ENCODE results near the gene IQCE.
"Not testable (repeated sequence)": the region's sequence is repeated elsewhere in the genome, so short reads cannot be mapped to it uniquely, and the experiment has no call there.

The IQCE gene

DNA sequence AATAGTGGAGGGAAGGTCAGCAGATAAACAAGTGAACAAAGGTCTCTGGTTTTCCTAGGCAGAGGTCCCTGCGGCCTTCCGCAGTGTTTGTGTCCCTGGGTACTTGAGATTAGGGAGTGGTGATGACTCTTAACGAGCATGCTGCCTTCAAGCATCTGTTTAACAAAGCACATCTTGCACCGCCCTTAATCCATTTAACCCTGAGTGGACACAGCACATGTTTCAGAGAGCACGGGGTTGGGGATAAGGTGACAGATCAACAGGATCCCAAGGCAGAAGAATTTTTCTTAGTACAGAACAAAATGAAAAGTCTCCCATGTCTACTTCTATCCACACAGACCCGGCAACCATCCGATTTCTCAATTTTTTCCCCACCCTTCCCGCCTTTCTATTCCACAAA, 25.2 kb upstream of the IQCE start:
- DNase-seq = not testable (repeated sequence)

DNA sequence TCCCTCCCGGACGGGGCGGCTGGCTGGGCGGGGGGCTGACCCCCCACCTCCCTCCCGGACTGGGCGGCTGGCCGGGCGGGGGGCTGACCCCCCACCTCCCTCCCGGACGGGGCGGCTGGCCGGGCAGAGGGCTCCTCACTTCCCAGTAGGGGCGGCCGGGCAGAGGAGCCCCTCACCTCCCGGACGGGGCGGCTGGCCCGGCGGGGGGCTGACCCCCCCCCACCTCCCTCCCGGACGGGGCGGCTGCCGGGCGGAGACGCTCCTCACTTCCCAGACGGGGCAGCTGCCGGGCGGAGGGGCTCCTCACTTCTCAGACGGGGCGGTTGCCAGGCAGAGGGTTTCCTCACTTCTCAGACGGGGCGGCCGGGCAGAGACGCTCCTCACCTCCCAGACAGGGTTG, 24.6 kb upstream of the IQCE start:
- DNase-seq = not testable (repeated sequence)

DNA sequence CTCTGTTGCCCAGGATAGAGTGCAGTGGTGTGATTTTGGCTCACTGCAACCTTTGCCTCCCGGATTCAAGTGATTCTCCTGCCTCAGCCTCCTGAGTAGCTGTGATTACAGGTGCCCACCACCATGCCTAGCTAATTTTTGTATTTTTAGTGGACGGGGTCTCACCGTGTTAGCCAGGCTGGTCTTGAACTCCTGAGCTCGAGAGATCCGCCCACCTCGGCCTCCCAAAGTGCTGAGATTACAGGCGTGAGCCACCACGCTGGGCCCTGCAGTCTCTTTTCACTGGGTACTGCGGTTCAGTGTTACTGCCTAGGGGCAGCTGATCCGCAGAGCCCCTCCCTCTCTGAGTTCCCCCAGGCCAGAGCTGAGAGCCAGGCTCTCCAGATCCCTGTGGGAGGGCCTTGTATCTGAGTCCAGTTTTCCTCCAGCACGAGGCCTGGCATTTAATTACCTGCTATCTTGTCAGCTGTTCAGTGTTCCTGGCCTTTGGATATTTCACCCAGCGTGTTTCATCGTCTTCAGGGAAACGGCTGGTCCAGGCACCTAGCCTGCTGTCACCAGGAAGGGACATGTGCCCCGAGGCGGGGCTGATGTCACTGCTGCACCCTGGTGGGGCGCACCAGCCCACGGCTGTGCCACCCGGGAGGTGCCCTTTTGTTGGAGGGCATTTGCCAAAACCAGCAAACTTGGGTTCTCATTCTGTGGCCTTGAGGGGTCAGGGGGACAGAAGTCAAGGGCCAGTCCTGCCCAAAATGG, 22.7 kb upstream of the IQCE start:
- DNase-seq = not testable (repeated sequence)

DNA sequence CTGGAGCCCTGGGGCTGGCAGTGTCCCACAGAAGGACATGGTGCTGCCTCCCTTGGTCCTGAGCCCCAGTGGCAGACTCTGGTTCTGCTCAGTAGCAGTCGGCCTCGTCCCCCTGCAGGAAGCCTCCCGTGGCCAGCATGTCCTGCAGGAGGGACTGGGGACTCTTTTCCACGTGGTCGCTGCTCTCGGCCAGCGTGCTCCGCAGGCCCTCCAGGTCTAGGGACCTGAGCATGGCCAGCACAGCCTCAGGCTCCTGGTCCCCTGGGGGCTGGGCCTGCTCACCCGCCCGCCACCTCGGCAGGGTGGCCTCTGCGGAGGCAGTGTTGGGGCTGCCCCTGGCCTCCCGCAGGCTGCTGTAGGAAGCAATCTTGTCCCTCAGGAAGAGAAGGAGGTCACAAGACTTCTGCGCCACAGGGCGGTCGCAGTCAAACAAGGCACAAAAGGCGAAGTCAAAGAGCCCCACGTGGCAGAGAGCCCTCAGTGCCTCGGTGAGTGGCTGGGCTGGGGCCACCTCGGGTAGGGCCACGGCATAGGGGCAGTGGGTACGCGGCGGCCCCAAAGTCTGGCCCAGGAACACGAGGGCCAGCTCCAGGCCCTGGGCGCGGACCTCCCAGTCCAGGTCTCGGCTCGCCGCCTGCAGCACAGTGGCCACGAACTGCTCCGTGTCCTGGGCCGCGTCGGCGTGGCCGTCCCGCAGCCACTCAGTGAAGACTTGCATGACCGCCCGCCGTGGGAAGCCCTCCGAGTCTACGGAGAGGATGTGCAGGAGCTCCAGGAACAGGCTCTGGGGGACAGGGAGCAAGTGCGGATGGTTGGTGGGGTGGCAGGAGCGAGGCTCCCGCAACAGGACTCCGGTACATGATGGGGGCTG, 20.6 kb upstream of the IQCE start:
- no peak for DNase-seq

DNA sequence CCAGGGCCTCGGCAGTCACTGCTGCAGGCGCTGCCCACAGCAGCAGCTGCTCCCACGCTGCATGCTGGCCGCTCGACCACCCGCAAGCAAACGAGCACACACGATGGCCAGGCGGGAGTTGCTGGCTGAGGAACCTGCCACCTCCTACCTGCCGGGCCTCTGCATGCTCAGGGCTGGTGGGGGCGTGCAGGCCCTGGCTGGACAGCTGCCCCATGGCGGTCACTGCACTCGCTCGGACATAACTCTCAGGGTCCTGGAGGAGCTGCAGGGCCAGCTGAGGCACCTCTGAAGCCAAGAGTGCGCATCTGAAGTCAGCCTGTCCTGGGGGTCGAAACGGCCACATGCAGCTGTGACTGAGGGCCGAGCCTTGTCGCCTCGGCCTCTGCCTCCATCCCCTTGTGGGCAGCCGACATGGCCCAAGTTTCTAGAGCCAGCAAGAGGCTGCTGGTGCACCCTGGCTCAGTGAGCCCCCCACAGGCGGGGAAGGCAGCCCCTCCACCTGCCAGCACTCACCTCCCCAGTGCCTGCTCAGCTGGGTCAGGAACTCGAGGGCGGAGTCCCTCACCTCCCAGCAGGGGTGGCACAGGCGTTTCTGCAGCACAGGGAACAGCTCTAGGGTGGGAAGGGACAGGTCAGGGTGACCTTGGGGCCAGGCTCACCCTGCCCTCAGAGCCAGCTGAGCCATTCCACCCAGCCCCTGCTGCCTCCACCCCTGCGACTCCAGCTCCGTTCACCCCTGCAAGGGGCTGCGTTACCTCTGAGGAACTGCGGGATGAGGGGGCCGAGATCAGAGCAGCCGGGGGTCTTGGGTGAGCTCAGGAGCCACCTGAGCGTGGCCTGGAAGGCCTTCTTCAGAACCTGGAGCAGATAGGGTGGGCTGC, 19.5 kb upstream of the IQCE start:
- DNase-seq = no peak

DNA sequence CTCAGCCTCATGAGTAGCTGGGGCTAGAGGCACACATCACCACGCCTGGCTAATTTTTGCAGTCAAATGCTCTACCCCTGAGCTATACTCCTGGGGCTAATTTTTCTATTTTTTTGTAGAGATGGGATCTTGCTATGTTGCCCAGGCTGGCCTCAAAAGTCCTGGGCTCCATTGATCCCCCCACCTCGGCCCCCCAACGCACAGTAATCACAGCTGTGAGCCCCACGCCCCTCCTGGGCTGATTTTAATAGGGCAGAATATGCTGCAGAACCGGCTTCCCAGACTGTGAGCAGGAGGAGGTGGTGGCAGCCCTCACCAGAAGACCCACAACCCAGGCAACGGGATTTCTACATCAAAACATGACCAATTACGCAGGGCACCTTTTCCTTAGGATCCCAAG, 18.6 kb upstream of the IQCE start:
- no peak for DNase-seq

DNA sequence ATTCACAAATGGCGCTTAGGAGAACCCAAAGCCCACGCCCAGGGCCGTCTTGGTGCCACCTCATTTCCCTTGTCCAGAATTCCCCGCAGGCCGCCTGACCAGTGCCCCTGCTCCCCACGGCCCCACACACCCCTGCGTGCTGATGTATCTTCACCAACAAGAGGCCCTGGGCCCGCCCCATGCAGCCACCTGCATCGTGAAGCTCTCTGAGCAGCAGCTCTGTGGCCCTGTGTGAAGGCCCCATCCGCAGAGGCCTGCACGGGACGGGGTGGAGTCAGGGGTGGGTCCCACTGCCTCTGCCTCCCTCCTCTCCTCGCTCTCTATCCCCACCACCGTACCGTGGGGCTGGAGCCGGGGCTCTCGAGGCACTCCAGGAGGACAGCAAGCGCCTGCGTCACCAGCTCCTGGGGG, 18.1 kb upstream of the IQCE start:
- DNase-seq = no peak

DNA sequence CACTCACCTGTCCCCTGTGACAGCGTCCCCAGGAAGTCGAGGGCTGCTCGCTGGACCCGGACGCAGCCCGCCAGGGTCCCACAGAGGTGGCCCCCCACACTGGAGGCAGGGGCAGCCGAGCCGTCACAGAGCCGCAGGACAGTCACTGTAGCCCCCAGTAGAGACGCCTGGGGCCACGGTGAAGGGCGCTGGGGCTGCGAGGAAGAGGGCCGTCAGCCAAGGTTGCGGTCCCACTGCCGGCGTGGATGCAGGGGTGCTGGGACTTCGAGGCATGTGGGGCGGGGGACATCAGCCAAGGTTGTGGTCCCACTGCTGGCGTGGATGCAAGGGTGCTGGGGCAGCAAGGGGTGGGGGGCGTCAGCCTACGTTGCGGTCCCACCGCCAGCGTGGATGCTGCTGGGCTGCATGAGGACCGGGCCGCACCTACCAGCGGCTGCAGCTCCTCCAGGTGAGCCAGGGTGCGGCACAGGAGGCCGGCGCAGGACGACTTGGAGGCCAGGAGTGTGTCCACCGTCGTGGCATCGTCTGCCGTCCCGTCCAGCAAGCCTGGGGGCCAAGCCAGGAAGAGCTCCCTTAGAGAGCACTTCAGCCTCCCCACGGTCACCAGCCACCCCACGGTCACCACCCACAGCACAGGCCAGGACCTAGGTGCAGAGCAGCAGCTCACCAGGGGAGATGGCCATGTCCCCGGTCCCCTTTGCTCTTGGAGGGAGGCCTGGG, 17.3 kb upstream of the IQCE start:
- no peak for DNase-seq

DNA sequence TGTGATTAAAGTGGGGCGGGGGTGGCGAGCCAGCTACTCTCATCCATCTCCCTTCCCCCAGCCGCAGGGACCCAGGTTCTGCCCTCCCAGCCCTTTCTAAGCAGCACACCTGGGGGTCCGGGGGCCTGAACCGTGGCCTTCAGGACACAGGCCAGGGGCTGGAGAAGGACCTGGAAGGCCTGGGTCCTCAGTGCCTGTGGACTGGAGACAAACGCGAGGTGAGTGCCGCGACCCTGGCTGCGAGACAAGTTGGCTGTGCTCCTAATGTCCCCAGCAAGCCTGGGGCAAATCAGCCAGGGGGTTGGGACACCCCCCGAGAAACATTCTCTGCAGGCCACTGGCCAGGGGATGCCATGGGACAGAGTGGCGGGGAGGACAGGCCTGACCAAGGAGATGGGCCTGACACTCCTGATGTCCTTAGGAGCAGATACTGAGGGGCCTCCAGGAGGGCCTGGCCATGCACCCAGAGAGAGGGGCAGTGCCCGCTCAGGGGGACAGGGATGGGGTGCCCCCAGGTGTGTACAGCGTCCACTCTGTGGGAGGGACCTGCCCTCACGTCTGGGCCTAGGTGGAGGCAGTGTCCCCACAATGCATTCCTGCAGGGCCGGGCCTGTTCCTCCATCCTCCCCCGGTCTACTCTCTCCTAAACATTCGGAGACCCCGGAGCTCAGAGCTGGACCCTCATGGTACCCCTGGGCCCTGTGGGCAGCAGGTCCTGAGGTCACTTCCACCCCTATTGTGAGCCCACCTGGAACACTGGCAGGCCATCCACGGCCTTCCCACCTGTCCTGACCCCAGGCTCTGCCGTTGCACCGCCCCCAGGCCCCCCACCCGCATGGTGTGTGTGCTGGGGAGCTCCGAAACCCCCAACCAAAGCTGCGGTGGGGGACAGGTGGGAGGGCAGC, 16.5 kb upstream of the IQCE start:
- no peak for DNase-seq

DNA sequence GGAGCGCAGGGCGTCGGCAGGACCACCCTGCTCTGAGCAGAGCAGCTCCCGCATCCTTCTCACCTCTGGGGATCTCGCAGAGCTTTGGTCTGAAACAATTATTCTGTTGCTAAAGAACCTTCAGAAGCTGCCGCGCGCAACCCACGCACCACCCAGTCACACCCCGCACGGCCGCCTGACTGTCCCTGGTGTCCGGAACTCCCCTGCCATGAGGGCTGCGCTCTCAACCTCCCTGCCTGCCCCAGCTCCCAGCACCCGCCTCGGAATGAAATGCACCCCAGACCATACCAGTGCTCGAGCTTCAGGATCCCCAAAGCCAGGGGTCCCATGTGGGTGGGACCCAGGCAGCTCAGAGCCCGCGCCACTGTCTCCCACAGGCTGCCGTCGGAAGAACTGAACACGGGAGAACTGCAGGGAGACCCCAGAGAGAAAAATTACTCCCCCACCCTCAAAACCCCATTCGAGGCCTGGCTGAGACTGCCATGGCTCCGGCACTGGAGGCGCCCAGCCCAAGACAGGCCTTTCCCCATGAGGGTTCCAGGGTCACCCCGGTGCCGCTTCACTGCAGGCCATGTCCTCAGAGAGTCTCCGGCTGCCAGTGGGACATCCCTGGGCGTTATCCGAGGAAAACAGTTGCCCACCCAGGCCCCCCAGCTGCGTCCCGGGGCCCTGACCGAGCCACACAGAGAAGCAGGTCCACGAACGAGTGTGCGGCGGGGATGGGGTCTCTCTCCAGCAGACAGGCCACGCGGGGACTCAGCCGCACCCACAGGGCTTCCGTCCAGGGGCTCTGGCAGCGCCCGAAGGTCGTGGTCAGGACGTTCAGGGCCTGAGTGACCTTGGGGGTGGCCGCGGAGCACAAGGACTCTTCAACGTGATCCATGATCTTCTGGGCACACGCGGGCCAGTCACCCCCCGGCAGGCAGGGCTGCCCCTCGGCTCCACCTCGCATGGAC, 15.6 kb upstream of the IQCE start:
- DNase-seq = no peak

DNA sequence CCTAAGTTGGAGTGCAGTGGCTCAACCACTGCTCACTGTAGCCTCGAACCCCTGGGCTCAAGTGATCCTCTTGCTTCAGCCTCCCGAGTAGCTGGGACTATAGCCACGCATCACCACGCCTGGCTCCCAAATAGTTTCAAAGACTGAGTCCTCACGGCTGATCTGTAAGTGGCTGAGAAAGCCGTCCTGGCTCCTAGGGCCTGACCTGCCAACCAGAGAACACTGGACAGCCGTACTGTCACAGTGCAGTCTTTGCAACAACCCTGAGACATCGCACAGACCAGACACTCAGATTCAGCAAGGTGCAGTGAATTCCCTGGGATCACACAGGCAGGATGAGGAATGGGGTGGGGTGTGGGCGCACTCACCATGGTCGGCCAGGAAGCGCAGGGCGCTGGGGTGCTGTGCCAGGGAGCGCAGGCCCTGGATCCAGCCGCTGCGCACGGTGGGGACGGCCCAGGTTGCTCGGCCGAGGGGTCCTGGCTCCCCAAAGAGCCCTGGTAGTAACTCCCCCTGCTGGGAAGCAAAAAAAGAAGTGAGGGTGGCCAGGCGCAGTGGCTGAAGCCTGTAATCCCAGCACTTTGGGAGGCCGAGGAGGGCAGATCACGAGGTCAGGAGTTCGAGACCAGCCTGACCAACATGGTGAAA, 14.1 kb upstream of the IQCE start:
- DNase-seq = no peak

DNA sequence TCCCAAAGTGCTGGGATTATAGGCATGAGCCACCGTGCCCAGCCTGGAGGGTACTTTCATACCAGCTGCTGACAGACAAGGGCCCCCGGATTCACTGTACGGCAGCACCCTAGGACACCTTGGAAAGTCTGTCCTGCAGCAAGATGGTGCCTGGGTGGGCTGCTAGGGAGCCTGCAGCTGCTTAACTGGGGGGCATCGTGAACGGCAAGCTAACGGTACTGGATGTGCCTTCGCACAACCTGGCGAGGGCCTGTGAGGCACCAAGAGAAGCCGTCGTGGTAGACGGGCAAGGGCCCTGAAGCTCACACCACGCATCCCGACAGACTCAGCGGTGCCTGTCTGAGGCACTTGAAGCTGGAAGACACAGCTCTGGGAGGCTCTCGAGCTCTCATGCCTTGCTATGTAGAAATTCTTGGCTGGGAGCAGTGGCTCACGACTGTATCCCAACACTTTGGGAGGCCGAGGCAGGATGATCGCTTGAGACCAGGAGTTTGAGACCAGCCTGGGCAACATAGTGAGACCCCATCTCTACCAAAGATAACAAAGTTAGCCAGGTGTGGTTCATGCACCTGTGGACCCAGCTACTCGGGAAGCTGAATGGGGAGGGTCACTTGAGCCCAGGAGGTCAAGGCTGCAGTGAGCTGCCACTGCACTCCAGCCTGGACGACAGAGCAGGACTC, 12.9 kb upstream of the IQCE start:
- DNase-seq = no peak

DNA sequence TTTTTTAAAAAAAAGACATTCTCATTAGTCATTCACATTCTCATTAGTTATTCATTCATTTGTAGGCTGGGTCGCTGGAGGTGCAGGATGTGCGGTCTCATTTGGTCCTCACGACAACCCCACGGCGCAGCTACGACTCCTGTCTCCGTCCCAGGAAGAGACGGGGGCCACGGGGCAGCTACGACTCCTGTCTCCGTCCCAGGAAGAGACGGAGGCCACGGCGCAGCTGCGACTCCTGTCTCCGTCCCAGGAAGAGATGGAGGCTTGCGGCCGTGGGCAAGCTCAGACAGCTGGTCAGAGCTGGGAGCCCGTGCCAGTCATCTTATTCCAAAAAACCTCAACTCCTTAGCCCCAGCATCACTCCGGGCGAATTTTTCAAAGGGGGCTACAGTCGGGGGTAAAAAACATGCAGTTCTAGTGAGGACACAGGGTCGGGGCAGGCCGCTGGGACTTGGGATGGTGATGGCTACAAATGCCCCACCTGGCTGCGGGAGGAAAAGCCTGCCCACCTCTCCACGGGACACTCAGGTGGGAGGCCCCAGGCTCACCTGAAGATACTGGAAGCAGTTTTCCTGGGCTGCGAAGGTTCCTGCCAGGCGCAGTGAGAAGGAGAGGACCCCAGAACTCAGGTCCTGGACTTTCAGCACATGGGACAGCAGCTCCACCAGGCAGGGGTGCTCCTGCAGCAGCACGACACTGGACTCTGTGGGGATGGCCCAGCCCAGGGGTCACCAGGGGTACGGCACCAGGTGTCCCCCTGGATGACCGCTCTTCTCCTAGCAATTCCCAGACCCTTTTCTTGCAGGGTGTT, 11.8 kb upstream of the IQCE start:
- no peak for DNase-seq

DNA sequence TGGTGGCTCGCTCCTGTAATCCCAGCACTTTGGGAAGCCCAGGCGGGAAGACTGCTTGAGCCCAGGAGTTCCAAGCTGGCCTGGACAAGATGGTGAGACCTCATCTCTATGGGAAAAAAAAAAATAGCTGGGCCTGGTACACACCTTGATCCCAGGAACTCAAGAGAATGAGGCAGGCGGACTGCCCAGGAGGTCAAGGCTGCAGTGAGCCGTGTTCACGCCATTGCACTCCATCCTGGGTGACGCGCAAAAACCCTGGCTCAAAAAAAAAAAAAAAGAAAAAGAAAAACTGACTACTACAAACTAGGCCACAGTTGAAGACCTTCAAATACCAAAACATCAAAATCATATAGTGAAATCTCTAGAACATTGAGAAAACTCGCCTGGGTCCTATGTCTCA, 7.4 kb upstream of the IQCE start:
- DNase-seq = no peak

DNA sequence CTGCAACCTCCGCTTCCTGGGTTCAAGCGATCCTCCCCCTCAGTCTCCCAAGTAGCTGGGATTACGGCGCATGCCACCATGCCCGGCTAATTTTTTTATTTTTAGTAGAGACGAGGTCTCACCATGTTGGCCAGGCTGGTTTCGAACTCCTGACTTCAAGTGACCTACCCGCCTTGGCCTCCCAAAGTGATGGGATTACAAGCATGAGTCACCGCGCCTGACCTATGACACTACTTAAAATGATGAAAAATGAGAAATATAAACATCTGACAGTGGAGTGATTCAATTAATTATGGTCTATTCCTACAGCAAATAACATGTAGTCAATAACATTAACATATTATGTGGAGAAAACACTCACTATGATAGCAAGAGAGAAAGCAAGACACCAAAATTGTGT, 5.7 kb upstream of the IQCE start:
- DNase-seq = no peak

DNA sequence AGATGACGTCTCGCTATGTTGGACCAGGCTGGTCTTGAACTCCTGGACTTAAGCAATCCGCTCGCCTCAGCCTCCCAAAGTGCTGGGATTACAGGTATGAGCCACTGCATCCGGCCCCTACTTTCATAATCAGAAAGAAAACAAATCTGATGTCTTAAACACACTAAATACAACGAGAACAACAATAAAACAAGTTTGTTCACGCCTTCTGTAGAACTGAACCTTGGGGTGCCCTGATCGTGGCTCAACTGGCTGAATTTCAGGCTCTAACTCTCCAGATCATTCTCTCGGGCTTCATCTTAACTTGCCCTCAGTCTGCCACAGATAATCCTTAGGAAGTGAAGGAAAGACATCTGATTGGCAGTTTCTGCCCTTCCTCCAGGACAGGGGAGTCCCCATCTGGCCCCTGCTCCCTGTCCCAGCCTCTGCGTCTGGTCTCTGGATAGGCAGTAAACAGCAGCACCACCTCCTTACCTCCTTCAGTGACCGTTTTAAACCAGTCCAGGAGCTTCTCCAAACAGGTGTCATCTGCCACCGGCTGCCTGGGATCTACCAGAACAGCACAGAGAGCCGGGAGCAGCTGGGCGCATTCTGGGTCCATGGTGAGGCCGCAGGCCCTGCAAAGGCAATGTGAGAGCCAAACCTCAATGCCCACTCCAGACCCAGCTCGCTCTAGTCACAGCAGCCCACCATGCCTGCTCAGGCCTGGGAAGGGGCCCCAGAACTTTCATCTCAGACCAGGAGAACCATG, 4.8 kb upstream of the IQCE start:
- DNase-seq = peak; percentile 32

DNA sequence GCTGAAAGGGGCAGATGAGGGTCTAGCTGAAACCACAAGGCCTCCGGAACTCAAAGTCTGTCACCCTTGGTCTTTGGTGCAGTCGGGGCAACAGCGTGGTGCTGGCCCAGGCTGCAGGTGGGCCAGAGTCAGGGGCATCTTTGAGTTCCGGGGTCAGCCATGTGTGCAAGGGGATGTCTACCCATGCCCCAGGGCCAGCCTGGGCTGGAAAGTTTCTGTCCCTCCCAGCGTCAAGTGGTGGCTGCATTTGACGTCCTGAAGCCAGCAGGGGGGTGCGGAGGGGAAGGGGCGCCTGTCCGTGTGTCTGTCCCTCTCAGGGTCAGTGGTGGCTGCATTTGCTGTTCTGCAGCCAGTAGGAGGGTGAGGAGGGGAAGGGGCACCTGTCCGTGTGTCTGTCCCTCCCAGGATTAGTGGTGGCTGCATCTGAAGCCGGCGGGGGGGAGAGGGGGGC, 4.1 kb upstream of the IQCE start:
- DNase-seq = no peak

Measured in NCI-H526 treated with DMSO at 0.1 percent for 48 hours (cell line).